HL-60 (cell line): ENCODE data around the gene IL4R.

Experiments used
- DNase-seq, 2 experiments: peaks; one replicate each; pipeline ENCODE4 v3.0.0-alpha.2; 2010 to 2020; ENCODE audit warnings: low read depth in 1 of 2, low spot score in 1 of 2
- H3K27ac ChIP-seq: fragments of 250-450 bp; sonication (Bioruptor Pico); replicated peaks from 2 replicates; pipeline ENCODE4 v1.5.1; 2020; ENCODE audit warnings: mild to moderate bottlenecking, moderate library complexity
- H3K27me3 ChIP-seq: fragments of 250-450 bp; sonication (Bioruptor Pico); 2 replicates; pipeline ENCODE4 v1.5.1; 2021; ENCODE audit warnings: mild to moderate bottlenecking, moderate library complexity; ENCODE audit not compliant: insufficient read depth, poor library complexity, severe bottlenecking
- H3K4me3 ChIP-seq: replicated peaks from 2 replicates; pipeline ENCODE4 v1.5.1; 2011; ENCODE audit warnings: mild to moderate bottlenecking, control low read depth, low read length; ENCODE audit not compliant: insufficient read depth
- CTCF ChIP-seq: IDR thresholded peaks from one replicate; pipeline ENCODE4 v1.5.1; 2011; ENCODE audit warnings: low read length, control low read depth, inconsistent platforms; ENCODE audit not compliant: insufficient read depth
- GABPA ChIP-seq: IDR thresholded peaks from 2 replicates; pipeline ENCODE4 v1.6.1; 2012; ENCODE audit warnings: low read depth
- POLR2AphosphoS5 ChIP-seq: IDR thresholded peaks from 2 replicates; pipeline ENCODE4 v1.6.1; 2012; ENCODE audit warnings: low read depth
- REST ChIP-seq: IDR thresholded peaks from 2 replicates; pipeline ENCODE4 v1.6.1; 2012; ENCODE audit warnings: low read depth; ENCODE audit not compliant: insufficient replicate concordance
- SPI1 ChIP-seq: IDR thresholded peaks from 2 replicates; pipeline ENCODE4 v1.6.1; 2012; ENCODE audit warnings: low read depth, mild to moderate bottlenecking, borderline replicate concordance

Gene IL4R

GRCh38 chr16:27361987-27362386, 48.2 kb downstream of the IL4R start:
- TF ChIP-seq CTCF (no peak), REST (no peak), GABPA (no peak), SPI1 (no peak), POLR2AphosphoS5 (no peak)
- DNase-seq = no peak
- no peaks in the 10 kb centered on the region for H3K27me3 ChIP-seq

GRCh38 chr16:27362570-27363245, 48.9 kb downstream of the IL4R start:
- Histone ChIP-seq H3K27me3 (no peaks in the 10 kb centered on the region), H3K4me3 (no peak overlapping the region), H3K27ac (no peak overlapping the region)
- no peak for DNase-seq
- TF ChIP-seq POLR2AphosphoS5 (no peak), GABPA (no peak), SPI1 (no peak), REST (no peak), CTCF (no peak)

More at GRCh38 chr16:27361987-27362386, 48.2 kb downstream of the IL4R start:
- no peak overlapping the region for H3K27ac ChIP-seq
- no peak overlapping the region for H3K4me3 ChIP-seq

- Histone ChIP-seq H3K27me3 (no peaks in the 10 kb centered on the region), H3K27ac (no peak overlapping the region), H3K4me3 (no peak overlapping the region)
- no peak for DNase-seq
- TF ChIP-seq SPI1 (no peak), GABPA (no peak)
These were observed 49.5 kb downstream of the IL4R start for GRCh38 chr16:27363246-27363632.

GRCh38 chr16:27363797-27364196, 50.0 kb downstream of the IL4R start:
- DNase-seq = no peak
- Histone ChIP-seq H3K27me3 (no peaks in the 10 kb centered on the region), H3K27ac (no peak overlapping the region), H3K4me3 (no peak overlapping the region)
- TF ChIP-seq GABPA (no peak), REST (no peak), POLR2AphosphoS5 (no peak), SPI1 (no peak), CTCF (no peak)
